ENCODE data around the gene VSIG8. TPM values are rescaled to one million over a fixed set of nuclear protein-coding genes. Genes with fewer than 3 reads are reported as not detected.

The VSIG8 gene
- total RNA-seq, 6 donors from 2014 or later = 0.34 TPM; not detected in 5

GRCh38 chr1:159804924-159805323 is 57.5 kb downstream of the VSIG8 start:
- no peak overlapping the region for H3K4me3 ChIP-seq
- WGBS, 2 donors = 61 to 79% methylated on average over 2 of the region's 2 CpGs
- no peak for DNase-seq
- H3K27me3 ChIP-seq = no peaks in the 10 kb centered on the region
- H3K36me3 ChIP-seq = no peaks in the 10 kb centered on the region
- ATAC-seq (ENCODE audit: low FRiP score in 2 of 2) = no peak
- TF ChIP-seq, protein P1, sequence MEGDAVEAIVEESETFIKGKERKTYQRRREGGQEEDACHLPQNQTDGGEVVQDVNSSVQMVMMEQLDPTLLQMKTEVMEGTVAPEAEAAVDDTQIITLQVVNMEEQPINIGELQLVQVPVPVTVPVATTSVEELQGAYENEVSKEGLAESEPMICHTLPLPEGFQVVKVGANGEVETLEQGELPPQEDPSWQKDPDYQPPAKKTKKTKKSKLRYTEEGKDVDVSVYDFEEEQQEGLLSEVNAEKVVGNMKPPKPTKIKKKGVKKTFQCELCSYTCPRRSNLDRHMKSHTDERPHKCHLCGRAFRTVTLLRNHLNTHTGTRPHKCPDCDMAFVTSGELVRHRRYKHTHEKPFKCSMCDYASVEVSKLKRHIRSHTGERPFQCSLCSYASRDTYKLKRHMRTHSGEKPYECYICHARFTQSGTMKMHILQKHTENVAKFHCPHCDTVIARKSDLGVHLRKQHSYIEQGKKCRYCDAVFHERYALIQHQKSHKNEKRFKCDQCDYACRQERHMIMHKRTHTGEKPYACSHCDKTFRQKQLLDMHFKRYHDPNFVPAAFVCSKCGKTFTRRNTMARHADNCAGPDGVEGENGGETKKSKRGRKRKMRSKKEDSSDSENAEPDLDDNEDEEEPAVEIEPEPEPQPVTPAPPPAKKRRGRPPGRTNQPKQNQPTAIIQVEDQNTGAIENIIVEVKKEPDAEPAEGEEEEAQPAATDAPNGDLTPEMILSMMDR (IDR thresholded peaks at IDR 0.05) = no peak
- TF ChIP-seq POLR2AphosphoS5 (IDR thresholded peaks at IDR 0.05) = no peak
- no peak for TF ChIP-seq EP300 (IDR thresholded peaks at IDR 0.05)
- no peak for TF ChIP-seq POLR2A (IDR thresholded peaks at IDR 0.05)
- H3K4me1 ChIP-seq = peaks cover 0 to 8% (median 2%) of the 10 kb centered on the region in 4 donors
- H3K27ac ChIP-seq = no peak overlapping the region
- H3K9me3 ChIP-seq = no peaks in the 10 kb centered on the region

Small RNA genes lying within 50 kb of the gene (small RNA-seq; reads per million reads assigned to genes)
- gene MIR4259 (0 reads per million in 4 donors), gene RF00570 (0 to 0.20 (median 0.05) reads per million in 4 donors)

Other genes with a start within 250 kb of the VSIG8 start
- 1 to 10 TPM in 1 of 6 donors, under 1 TPM in 2, not detected in 3; 0.69 to 2.1 (median 0.84) TPM for gene CRP, start 148.1 kb downstream of the VSIG8 start, total RNA-seq
- 10 to 100 TPM; 59.1 to 96.8 (median 79.9) TPM for gene DUSP23, start 81.7 kb downstream of the VSIG8 start, total RNA-seq
- 1 to 10 TPM; 1.8 to 5.2 (median 3.0) TPM for gene FCRL6, start 60.3 kb downstream of the VSIG8 start, total RNA-seq
- 10 to 100 TPM in 5 of 6 donors, 1 to 10 TPM in 1; 4.1 to 50.3 (median 27.6) TPM for gene SLAMF8, start 35.8 kb downstream of the VSIG8 start, total RNA-seq
- 10 to 100 TPM in 2 of 6 donors, 1 to 10 TPM in 4; 1.2 to 34.6 (median 9.0) TPM for gene CFAP45, start 37.5 kb upstream of the VSIG8 start, total RNA-seq
- gene TAGLN2, start 62.9 kb upstream of the VSIG8 start, total RNA-seq = 1,000 to 10,000 TPM in 1 of 6 donors, 100 to 1,000 TPM in 5; 167 to 1,014 (median 605) TPM
- gene IGSF9, start 83.0 kb upstream of the VSIG8 start, total RNA-seq = 1 to 10 TPM in 4 of 6 donors, under 1 TPM in 2; 0.55 to 2.3 (median 1.5) TPM
- under 1 TPM in 1 of 6 donors, not detected in 5; 0.34 TPM for gene SLAMF9, start 91.6 kb upstream of the VSIG8 start, total RNA-seq
- gene PIGM, start 169.3 kb upstream of the VSIG8 start, total RNA-seq = 1 to 10 TPM; 2.8 to 6.5 (median 6.0) TPM
- under 1 TPM in 1 of 6 donors, not detected in 5; 0.11 TPM for gene KCNJ10, start 207.5 kb upstream of the VSIG8 start, total RNA-seq
- not detected for gene KCNJ9, start 218.9 kb upstream of the VSIG8 start, total RNA-seq
- gene IGSF8, start 236.0 kb upstream of the VSIG8 start, total RNA-seq = 10 to 100 TPM; 13.6 to 43.8 (median 36.9) TPM

Measured in upper lobe of left lung (tissue), 6 donors.